DMS114 treated with DMSO at 0.1 percent for 48 hours (cell line): Measurements from ENCODE around the gene AP1M1.

Experiments
- DNase-seq: peaks from one replicate; lab custom pipeline; 2025; ENCODE audit not compliant: unreplicated experiment; lab: John Stamatoyannopoulos, UW

The AP1M1 gene

DNA sequence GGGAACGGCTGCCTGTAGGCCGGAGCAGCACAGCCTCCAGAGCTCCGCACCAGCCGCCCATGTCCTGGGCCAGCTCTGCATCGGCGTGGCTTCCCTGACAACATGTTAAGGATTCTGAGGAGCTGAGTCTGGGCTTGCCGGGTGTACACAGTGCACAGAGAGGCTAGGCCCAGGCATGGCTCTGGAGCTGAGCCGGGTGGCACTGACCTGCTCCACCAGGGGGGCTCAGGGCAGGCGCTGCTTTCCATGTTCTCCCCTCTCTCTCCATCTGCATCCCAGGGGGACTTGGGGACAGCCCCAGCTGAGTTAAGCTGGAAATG is 31.6 kb downstream of the AP1M1 start:
- DNase-seq, result no peak

DNA sequence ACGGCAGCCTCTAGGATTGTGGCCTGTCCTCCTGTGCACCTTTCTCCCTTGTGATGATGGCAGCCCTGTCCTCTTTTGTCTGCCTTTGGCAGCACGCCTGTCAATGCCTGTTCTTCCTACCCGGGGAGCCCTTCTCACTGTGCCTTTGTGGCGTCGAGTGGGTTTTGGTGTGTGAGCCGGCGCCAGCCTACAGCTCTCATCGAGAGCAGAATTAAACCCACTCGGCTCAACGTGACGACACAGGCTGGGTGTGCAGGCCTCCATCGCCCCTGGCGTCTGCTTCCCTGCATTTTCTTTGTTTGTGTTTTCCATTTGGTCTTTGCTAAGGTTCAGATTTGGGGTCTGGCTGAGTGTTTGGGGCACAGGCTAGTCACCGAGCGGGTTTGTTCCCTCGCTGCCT is 34.4 kb downstream of the AP1M1 start:
- DNase-seq, result no peak

- DNase-seq, result no peak
Measured at GRCh38 chr19:16232568-16232967, 34.9 kb downstream of the AP1M1 start.

- DNase-seq, result no peak
Measured at GRCh38 chr19:16233081-16233776, 35.5 kb downstream of the AP1M1 start.

- DNase-seq, result no peak
Measured at GRCh38 chr19:16233836-16234551, 36.3 kb downstream of the AP1M1 start.

DNA sequence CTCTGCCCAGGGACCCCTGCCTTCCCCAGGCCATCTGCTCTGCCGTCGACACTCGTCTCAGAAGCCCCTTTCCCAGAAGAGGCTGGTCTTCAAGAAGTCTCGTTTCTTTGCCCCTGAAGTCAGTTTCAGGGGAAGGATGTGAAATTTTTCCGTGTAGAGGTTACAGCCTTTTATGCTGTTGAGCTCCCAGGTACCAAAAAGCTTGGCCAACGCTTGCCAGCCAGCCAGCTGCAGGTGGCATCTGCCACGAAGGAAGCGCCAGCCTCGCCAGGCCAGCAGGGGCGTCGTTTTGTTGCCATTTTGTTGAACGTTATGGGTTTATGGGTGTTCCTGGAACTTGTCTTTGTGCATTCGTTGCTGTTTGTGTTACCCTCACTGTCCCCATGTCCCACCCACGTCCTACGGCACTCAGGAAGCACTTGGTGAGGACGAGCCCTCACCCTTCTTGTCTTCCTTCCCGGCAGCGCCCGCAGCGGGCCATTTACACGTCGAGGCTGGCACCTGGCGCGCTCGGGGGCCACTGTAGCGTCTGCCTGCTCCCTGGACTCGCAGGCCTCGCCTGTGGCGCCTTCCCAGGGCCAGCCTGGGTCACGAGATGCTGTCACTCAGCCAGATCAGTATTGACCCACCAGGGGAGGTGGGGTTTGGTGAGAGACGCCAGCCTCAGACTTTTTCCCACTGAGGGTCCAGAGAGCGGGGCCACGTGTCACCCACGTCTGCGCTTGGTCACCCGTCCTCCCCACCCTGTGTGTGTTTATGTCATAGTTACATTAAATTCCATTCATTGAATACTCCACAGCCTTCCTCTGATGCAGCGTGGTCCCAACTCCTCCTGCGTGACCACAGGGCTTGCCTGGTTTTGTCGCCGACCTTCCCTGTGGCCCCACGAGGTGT is 37.1 kb downstream of the AP1M1 start:
- no peak for DNase-seq

DNA sequence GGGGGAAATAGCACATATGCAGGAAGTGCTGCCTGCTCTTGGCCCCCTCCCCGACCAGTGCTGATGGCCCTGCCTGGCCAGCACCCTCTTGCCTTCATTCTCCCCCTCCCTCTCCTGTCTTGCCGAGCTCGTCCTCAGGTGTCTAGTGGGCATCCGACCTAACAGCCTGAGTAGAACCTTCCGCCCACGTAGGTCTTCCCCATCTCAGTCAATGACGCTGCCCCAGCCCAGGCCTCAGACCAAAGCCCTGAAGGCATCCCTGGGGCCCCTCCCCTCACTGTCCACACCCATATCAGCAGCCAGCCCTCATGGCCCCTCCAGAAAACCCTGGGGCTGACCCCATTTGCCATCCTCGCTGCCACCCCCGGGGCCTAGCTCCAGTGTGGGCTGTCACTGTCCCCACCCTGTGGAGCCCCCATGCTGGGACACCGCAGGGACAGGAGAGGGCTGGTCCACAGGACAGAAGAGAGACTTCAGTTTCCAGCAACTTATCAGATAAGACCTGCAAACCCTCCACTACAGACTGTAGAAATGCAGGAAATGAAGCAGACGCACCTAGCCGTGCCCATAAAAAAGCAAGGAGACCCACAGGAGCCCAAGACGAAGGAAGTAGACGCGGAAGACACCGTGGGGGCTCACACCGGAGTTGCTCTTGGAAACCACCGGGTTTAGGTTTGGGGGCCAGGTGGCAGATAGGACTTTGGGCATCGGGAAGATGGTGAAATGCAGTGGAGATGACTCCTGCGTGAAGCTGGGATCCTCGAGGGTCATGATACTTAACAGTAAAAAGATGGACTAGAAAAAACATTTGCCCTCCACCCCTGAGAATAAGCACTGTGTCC is 38.3 kb downstream of the AP1M1 start:
- DNase-seq, result no peak

DNA sequence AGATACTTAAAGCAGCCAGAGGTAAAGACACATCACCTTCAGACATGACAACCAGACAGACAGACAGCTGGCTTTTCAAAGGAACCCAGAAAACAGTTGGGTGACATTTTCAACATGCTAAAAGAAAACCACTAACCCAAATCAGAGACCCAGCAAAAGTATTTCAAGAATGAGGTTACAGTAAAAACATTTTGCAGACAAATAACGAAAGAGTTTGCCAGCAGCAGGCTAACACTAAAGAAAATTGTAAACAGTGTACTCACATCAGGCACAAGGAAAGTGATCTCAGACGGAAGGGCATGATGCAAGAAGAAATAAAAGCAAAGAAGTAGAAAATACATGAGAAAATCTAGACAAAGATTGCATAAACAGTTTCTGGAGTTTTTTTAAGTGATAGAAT is 46.4 kb downstream of the AP1M1 start:
- no peak for DNase-seq

- DNase-seq, result peak; percentile 68
Measured at GRCh38 chr19:16247353-16248182, 49.9 kb downstream of the AP1M1 start.

DNA sequence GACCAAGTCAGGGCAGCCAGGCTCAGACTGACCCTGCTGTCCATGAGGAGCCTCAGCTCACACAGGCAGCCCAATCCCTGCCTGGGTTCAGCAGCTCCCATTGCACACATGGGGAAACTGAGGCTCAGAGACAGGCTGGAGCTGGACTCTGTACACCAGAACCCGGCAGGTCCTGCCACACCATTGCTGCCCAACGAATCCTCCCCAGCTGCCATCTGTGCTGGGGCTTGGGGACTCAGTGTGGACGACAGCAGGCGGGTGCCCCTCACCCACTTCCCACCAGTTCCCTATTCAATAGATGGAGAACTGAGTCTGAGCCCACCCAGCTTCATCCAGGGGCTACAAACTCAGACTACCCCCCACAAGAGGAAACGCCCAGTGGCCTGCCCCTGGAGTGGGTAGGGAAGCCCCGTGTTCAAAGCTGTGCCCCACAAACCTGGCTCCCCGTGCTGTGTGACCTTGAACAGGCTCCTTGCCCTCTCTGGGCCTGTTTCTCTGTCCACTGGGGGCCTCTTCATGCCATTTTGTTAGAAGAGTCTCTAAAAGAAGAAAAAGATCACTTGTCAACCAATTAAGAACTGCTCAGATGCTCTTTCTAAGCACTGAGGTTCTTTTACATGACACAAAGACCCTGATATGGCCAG is 50.8 kb downstream of the AP1M1 start:
- no peak for DNase-seq

- DNase-seq, result no peak
Measured at GRCh38 chr19:16249826-16250404, 52.2 kb downstream of the AP1M1 start.

GRCh38 chr19:16252459-16253205 is 54.9 kb downstream of the AP1M1 start:
- DNase-seq, result no peak

DNA sequence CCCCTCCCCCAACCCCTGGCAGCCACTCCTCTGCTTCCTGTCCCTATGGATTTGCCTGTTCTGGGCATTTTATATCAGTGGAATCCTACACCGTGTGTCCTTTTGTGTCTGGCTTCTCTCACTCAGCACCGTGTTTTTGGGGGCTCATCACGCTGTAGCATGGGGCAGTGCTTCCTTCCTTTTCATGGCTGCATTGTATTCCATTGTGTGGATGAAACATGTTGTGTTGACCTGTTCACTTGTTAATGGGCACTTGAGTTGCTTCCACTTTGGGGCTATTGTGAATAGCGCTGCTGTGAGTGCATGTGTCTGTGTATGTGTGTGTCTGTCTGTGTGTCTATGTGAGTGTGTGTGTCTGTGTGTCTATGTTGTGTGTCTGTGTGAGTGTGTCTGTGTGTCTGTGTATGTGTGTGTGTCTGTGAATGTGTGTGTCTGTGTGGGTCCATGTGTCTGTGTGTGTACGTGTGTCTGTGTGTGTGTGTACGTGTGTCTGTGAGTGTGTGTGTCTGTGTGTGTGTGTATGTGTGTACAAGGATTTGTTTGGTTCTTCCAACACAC is 57.2 kb downstream of the AP1M1 start:
- no peak for DNase-seq

- no peak for DNase-seq
Measured at GRCh38 chr19:16257509-16258002, 59.8 kb downstream of the AP1M1 start.

- DNase-seq, result no peak
Measured at GRCh38 chr19:16258440-16258903, 60.8 kb downstream of the AP1M1 start.

DNA sequence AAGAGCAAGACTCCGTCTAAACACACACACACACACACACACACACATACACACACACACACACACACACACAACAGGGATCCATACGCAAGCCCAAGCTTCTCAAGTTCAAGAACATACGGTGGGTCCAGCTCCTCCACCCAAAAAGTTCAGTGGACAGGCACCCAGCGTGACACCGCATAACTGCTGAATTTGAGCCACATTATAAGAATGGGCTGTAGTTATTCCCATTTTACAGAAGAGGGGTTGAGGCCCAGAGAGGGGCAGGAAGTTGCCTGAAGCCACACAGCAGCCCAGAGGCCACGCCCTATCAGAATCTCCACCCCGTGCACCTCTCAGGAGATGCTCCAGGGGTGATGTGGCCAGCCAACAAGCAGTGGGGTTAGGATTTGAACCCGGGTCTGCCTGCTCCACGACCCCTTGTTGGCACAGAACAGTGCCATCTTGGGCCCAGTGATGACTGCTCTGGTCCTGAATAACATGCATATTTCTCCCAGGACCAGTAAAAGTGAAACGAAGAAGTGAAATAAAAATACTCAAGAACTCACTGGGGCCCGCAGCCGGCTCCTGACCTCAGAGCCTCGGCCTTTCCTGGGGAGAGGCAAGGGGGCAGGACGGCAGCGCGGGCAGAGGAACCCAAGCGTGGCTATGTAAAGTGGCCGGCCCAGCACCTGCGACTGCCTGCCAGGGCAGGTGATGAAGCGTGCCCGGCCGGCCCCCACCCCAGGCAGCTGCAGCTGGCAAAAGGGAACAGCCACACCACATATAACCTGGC is 61.9 kb downstream of the AP1M1 start:
- DNase-seq, result no peak

GRCh38 chr19:16260160-16260811 is 62.6 kb downstream of the AP1M1 start:
- DNase-seq, result no peak
